Activated naive CD8-positive, alpha-beta T cell (primary cell): ENCODE data around the gene STARD3NL.
"Not testable (repeated sequence)": the region's sequence is repeated elsewhere in the genome, so short reads cannot be mapped to it uniquely, and the experiment has no call there.

Source experiments
- H3K27ac Mint-ChIP-seq: one replicate; pipeline ENCODE4 v1.8.0; 2021; ENCODE audit warnings: mixed read lengths
- H3K27me3 Mint-ChIP-seq: one replicate; pipeline ENCODE4 v1.8.0; 2021; ENCODE audit warnings: mixed read lengths
- H3K36me3 Mint-ChIP-seq: one replicate; pipeline ENCODE4 v1.8.0; 2021; ENCODE audit warnings: mixed read lengths
- H3K4me1 Mint-ChIP-seq: one replicate; pipeline ENCODE4 v1.8.0; 2021; ENCODE audit warnings: low read depth, mixed read lengths
- H3K4me3 Mint-ChIP-seq: one replicate; pipeline ENCODE4 v1.8.0; 2021; ENCODE audit warnings: mild to moderate bottlenecking, mixed read lengths
- H3K9me3 Mint-ChIP-seq: one replicate; pipeline ENCODE4 v1.8.0; 2021; ENCODE audit warnings: low read depth, mixed read lengths

The STARD3NL gene

GRCh38 chr7:38171623-38172391 lies 6.2 kb upstream of the STARD3NL start:
- H3K36me3 Mint-ChIP-seq, result no peaks in the 10 kb centered on the region
- H3K9me3 Mint-ChIP-seq, result peaks cover 4% of the 10 kb centered on the region
- no peak overlapping the region for H3K27ac Mint-ChIP-seq
- peaks cover 6% of the 10 kb centered on the region for H3K27me3 Mint-ChIP-seq
- peaks cover 2% of the 10 kb centered on the region for H3K4me1 Mint-ChIP-seq
- no peak overlapping the region for H3K4me3 Mint-ChIP-seq

DNA sequence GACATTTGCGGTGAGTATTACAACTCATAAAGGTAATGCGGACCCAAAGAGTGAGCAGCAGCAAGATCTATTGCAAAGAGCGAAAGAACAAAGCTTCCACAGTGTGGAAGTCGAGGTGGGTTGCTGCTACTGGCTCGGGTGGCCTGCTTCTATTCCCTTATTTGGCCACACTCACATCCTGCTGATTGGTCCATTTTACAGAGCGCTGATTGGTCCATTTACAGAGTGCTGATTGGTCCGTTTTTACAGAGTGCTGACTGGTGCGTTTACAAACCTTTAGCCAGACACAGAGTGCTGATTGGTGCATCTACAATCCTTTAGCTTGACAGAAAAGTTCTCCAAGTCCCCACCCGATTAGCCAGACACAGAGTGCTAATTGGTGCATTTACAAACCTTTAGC lies 2.5 kb upstream of the STARD3NL start:
- not testable (repeated sequence) for H3K9me3 Mint-ChIP-seq, H3K27ac Mint-ChIP-seq, H3K36me3 Mint-ChIP-seq, H3K4me3 Mint-ChIP-seq, H3K27me3 Mint-ChIP-seq
- peaks cover 31% of the 10 kb centered on the region for H3K4me1 Mint-ChIP-seq

DNA sequence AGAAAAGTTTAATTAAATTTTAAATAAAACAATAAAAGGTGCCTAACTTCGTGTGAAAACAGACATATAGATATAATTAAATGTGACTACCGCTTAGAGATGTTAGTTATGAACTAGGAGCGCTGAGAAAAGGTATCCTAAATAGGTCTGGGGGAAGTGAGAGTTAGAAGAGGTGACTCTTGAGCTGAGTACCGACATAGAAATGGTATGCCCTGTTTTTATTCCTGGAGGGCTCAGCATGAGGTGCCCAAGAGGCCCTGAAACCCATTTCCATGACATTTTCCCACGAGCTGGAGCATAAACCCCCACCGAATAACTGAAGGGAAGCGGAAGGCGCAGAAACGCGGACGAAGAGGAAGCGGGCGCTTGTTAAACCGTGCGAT lies 433 bp upstream of the STARD3NL start:
- peaks cover 2% of the 10 kb centered on the region for H3K27me3 Mint-ChIP-seq
- H3K36me3 Mint-ChIP-seq, result no peaks in the 10 kb centered on the region
- peak overlapping the region; percentile 98 for H3K4me3 Mint-ChIP-seq
- peak overlapping the region; percentile 93 for H3K27ac Mint-ChIP-seq
- peaks cover 2% of the 10 kb centered on the region for H3K9me3 Mint-ChIP-seq
- H3K4me1 Mint-ChIP-seq, result peaks cover 39% of the 10 kb centered on the region

GRCh38 chr7:38178695-38179344 lies 775 bp downstream of the STARD3NL start:
- Mint-ChIP-seq H3K27me3 (peaks cover 2% of the 10 kb centered on the region), H3K27ac (peak overlapping the region; percentile 91), H3K4me3 (peak overlapping the region; percentile 98), H3K4me1 (peaks cover 44% of the 10 kb centered on the region), H3K9me3 (no peaks in the 10 kb centered on the region), H3K36me3 (peaks cover 3% of the 10 kb centered on the region)

DNA sequence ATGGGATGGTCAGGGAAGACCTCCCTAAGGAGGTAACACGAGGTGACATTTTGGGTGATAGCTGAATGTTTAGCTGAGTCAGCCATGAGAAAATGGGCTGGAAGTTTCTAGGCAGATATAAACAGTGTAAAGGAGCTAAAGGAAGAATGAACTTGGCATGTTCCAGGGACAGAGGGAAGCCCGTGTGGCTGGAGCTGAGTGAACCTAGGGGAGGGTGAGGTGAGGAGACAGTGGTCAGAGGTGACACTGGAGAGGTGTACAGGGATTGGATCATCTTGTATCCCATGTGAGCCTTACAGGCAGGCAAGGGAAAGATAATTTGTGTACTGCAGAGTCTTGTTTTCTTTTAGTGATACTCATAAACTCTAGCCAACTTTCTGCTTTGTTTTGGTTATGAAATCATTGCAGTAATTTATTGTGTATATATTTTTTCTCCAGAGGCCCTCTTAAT lies 1.8 kb downstream of the STARD3NL start:
- Mint-ChIP-seq H3K36me3 (peaks cover 8% of the 10 kb centered on the region), H3K27me3 (peaks cover under 1% of the 10 kb centered on the region), H3K27ac (peak overlapping the region; percentile 91), H3K9me3 (no peaks in the 10 kb centered on the region), H3K4me3 (peak overlapping the region; percentile 98), H3K4me1 (peaks cover 50% of the 10 kb centered on the region)

- Mint-ChIP-seq H3K27ac (no peak overlapping the region), H3K4me3 (no peak overlapping the region), H3K36me3 (peaks cover 8% of the 10 kb centered on the region), H3K4me1 (peaks cover 54% of the 10 kb centered on the region), H3K9me3 (no peaks in the 10 kb centered on the region), H3K27me3 (no peaks in the 10 kb centered on the region)
Measured at GRCh38 chr7:38181111-38181510, 3.1 kb downstream of the STARD3NL start.

GRCh38 chr7:38182450-38182849 lies 4.4 kb downstream of the STARD3NL start:
- Mint-ChIP-seq H3K9me3 (no peaks in the 10 kb centered on the region), H3K4me1 (peaks cover 53% of the 10 kb centered on the region), H3K27me3 (no peaks in the 10 kb centered on the region), H3K4me3 (no peak overlapping the region), H3K27ac (no peak overlapping the region), H3K36me3 (peaks cover 8% of the 10 kb centered on the region)

GRCh38 chr7:38185395-38186307 lies 7.6 kb downstream of the STARD3NL start:
- H3K9me3 Mint-ChIP-seq, result no peaks in the 10 kb centered on the region
- H3K4me3 Mint-ChIP-seq, result no peak overlapping the region
- peaks cover 48% of the 10 kb centered on the region for H3K4me1 Mint-ChIP-seq

DNA sequence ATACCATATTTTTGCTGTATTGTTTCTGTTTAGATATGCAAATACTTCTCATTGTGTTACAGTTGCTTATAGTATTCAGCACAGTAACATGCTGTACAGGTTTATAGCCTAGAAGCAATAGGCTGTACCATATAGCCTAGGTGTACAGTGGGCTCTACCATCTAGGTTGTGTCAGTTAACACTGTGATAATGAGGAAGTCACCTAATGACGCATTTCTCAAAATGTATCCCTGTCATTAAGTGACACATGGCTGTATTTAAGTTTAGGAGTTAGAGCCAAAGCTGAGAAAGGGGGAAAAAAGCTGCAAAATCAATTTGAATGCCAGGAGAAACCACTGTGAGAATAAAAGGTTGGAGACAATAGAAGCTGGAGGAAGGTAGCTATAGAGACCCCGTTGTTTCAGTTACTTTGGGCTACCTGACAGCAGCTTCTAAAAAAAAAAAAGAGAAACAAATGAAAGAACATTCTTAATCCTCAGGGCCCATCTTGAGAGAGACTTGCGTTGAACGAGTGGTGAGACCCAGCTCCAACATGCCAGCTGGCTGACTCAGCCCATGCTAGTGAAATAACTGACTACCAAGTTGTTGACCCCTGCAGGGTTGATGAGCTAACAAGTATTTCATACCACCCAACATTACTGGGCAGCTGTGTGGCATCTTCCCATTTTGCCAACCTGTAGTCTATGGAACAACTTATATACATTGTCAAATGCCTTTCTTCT lies 8.7 kb downstream of the STARD3NL start:
- Mint-ChIP-seq H3K27me3 (no peaks in the 10 kb centered on the region), H3K4me1 (peaks cover 49% of the 10 kb centered on the region), H3K27ac (no peak overlapping the region), H3K4me3 (no peak overlapping the region), H3K9me3 (no peaks in the 10 kb centered on the region), H3K36me3 (peaks cover 8% of the 10 kb centered on the region)

More at GRCh38 chr7:38185395-38186307, 7.6 kb downstream of the STARD3NL start:
- Mint-ChIP-seq H3K27ac (no peak overlapping the region), H3K27me3 (no peaks in the 10 kb centered on the region), H3K36me3 (peaks cover 8% of the 10 kb centered on the region)

GRCh38 chr7:38187794-38188440 lies 9.9 kb downstream of the STARD3NL start:
- Mint-ChIP-seq H3K36me3 (peaks cover 12% of the 10 kb centered on the region), H3K27ac (no peak overlapping the region), H3K27me3 (no peaks in the 10 kb centered on the region), H3K4me3 (no peak overlapping the region), H3K9me3 (no peaks in the 10 kb centered on the region), H3K4me1 (peaks cover 55% of the 10 kb centered on the region)

DNA sequence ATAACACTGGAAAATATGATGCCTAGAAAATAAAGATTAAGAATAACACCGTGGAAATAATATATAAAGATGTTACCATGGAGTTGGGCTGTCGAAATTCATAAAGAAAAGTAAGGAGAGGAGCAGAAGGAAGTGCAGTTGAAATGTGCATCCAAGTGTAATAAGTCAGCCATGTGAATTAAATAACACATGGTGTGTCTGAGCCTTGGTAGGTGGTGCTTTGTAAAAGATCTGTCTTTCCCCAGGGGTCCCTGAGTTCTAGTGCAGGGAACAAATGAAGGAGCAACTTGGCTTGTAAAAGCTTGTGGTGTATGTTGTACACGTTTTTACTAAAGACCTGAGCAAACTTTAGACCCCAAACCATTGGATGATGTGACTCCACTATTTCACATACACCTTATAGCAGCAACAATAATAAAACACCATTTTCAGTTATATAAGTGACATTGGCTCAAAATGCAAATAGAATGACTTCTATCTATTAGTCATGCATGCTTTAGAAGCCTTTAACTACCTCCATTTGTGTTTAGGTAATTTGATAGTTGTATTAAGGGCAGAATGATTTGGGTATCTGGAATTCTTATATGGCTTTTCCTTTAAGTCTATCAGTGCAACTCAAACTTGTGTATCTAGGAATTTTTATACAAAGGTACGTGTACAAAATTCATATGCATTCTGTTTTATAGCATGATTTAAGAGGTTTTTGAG lies 11.3 kb downstream of the STARD3NL start:
- Mint-ChIP-seq H3K4me3 (no peak overlapping the region), H3K27ac (no peak overlapping the region), H3K9me3 (no peaks in the 10 kb centered on the region), H3K4me1 (peaks cover 49% of the 10 kb centered on the region), H3K27me3 (no peaks in the 10 kb centered on the region), H3K36me3 (peaks cover 3% of the 10 kb centered on the region)

GRCh38 chr7:38190011-38190410 lies 12.0 kb downstream of the STARD3NL start:
- Mint-ChIP-seq H3K4me3 (no peak overlapping the region), H3K4me1 (peaks cover 49% of the 10 kb centered on the region), H3K36me3 (peaks cover 3% of the 10 kb centered on the region), H3K27ac (no peak overlapping the region), H3K27me3 (no peaks in the 10 kb centered on the region), H3K9me3 (no peaks in the 10 kb centered on the region)

- Mint-ChIP-seq H3K27ac (no peak overlapping the region), H3K4me1 (peaks cover 58% of the 10 kb centered on the region)
Measured at GRCh38 chr7:38191791-38192190, 13.7 kb downstream of the STARD3NL start.

More at GRCh38 chr7:38191791-38192190, 13.7 kb downstream of the STARD3NL start:
- no peaks in the 10 kb centered on the region for H3K9me3 Mint-ChIP-seq
- no peaks in the 10 kb centered on the region for H3K27me3 Mint-ChIP-seq
- no peak overlapping the region for H3K4me3 Mint-ChIP-seq
- H3K36me3 Mint-ChIP-seq, result peaks cover 3% of the 10 kb centered on the region
